Measurements from ENCODE around the gene FYB1. TPM values are rescaled to one million over a fixed set of nuclear protein-coding genes. Genes with fewer than 3 reads are reported as not detected.
A peak's percentile ranks its signal among the peaks of the same experiment; 100 is the strongest.

The FYB1 gene
- total and polyA plus RNA-seq, 2 of the 8 experiments (the other 6 are each of a cell fraction or from before 2014, with no cell fraction given) = not detected

DNA sequence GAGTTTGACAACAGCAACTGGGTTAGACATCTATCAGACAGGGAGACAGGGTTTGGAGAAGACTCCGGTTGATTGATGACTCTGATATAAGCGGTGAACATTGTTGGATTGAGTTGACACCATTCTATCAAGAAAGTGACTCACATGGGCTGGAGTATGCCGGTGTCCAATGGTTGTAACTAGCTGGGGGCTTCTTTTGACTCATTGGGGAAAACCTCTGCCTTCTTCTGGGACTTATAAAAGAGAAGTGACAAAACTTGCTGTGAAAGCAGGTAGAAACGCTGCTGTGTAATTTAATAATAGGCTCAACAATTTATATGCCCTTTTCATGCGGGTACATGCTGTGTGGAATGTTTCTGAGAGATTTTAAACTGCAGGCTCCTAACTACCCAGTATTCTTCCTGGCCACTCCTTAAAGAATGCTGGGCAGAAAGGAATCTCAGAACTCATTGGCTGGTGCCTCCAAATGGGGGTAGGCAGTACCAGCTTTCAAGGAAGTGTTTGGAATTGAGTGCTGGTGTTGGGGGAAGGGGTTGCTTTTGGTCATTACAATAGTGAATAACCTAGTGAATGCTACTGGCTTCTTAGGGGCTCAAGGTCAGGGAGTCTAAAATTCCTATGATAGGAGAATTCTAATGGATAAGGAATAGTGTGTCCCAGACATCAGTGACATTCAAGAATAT, 43.9 kb downstream of the FYB1 start:
- Histone ChIP-seq H3K4me3 (ENCODE audit: extremely low read depth in 1 of 4, insufficient read depth in 2 of 4, low read depth in 3 of 4, low read length in 4 of 4) (no peak overlapping the region), H3K23ac (ENCODE audit: insufficient read length) (no peak overlapping the region), H3K27ac (ENCODE audit: low read depth, low read length) (no peak overlapping the region), H3K4me2 (ENCODE audit: insufficient read depth in 1 of 2, low read depth in 2 of 2, low read length in 2 of 2) (no peak overlapping the region), H2BK20ac (ENCODE audit: low read length) (no peak overlapping the region), H2BK15ac (ENCODE audit: low read length) (no peak overlapping the region), H3K9ac (replicated peaks in 1 of 4; ENCODE audit: extremely low read depth in 1 of 4, low read depth in 3 of 4, low read length in 3 of 4) (no peak overlapping the region), H2AK5ac (ENCODE audit: low read depth, low read length) (no peak overlapping the region), H4K5ac (ENCODE audit: insufficient read length, low read depth, low read length) (no peak overlapping the region), H2BK12ac (ENCODE audit: low read depth, low read length) (no peak overlapping the region), H4K8ac (ENCODE audit: extremely low read depth, insufficient read depth, low read length) (no peak overlapping the region), H3K14ac (ENCODE audit: insufficient read length) (no peak overlapping the region), H3K36me3 (ENCODE audit: control insufficient read depth in 2 of 4, insufficient read depth in 4 of 4, low read length in 3 of 4) (no peaks in the 10 kb centered on the region), H3K27me3 (replicated peaks in 1 of 4; ENCODE audit: control insufficient read depth in 3 of 4, extremely low read depth in 1 of 4, insufficient read depth in 3 of 4, low read length in 3 of 4) (no peaks in the 10 kb centered on the region), H3K4me1 (replicated peaks in 1 of 4; ENCODE audit: control insufficient read depth in 3 of 4, insufficient read depth in 4 of 4, low read length in 3 of 4) (no peaks in the 10 kb centered on the region; a peak in 1 of 7 replicates), H3K9me3 (ENCODE audit: insufficient read depth in 2 of 2, low read depth in 1 of 2, low read length in 1 of 2) (no peaks in the 10 kb centered on the region), H4K20me1 (replicated peaks in 1 of 2; ENCODE audit: control insufficient read depth in 1 of 2, insufficient read depth in 2 of 2, low read length in 2 of 2) (no peaks in the 10 kb centered on the region), H3K4ac (replicated peaks; ENCODE audit: insufficient read length, low read depth, low read length) (no peak overlapping the region), H2AFZ (ENCODE audit: low read length) (peak overlapping the region; percentile 81), H2BK120ac (replicated peaks; ENCODE audit: low read depth, low read length) (no peak overlapping the region), H3K56ac (replicated peaks; ENCODE audit: insufficient read length, low read depth, low read length) (no peak overlapping the region), H4K91ac (replicated peaks; ENCODE audit: insufficient read length, low read length) (no peak overlapping the region), H3K79me2 (ENCODE audit: control insufficient read depth in 1 of 2, insufficient read depth in 2 of 2, low read length in 2 of 2) (no peaks in the 10 kb centered on the region), H3K23me2 (ENCODE audit: low read depth, low read length) (no peaks in the 10 kb centered on the region), H3K79me1 (ENCODE audit: low read depth, low read length) (no peaks in the 10 kb centered on the region), H3K18ac (ENCODE audit: extremely low read depth, low read length) (no peak overlapping the region), H2BK5ac (ENCODE audit: low read depth, low read length) (no peak overlapping the region)
- 92% methylated on average over 5 of the region's 5 CpGs; no CpG with 5 or more reads in 1 of the 2 experiments for WGBS, 2 experiments (ENCODE audit: extremely low coverage in 1 of 2, insufficient coverage in 1 of 2, insufficient read length in 1 of 2, insufficient replicate concordance in 2 of 2, low coverage in 1 of 2, low lambda C conversion rate in 2 of 2, missing lambda C conversion rate in 1 of 2)
- CTCF ChIA-PET (ENCODE audit: partially characterized antibody) = interaction anchor here (0.6 to 1.6 kb wide), 4 partner anchors 10 to 59 kb away, joined by 3 to 4 read pairs (median 4); no protein-coding TSS in a partner anchor
- TF ChIP-seq TAF1 (IDR thresholded peaks at IDR 0.05; ENCODE audit: low read depth, low read length) (no peak), SP2 (IDR thresholded peaks at IDR 0.05; ENCODE audit: low read length) (no peak), SP1 (IDR thresholded peaks at IDR 0.05; ENCODE audit: low read depth, low read length) (peak; percentile 64)
- DNase-seq (ENCODE audit: low read depth in 1 of 2, low spot score in 2 of 2) (no peak), FAIRE-seq (no peak)
- POLR2A ChIA-PET (ENCODE audit: partially characterized antibody) = no interaction called here

Measured in H1 (cell line).